OCI-LY7 (cell line): ENCODE measurements around the gene PIK3R6. TPM values are rescaled to one million over a fixed set of nuclear protein-coding genes. Genes with fewer than 3 reads are reported as not detected.

Source experiments
- BruUV-seq: library from RNA; stranded (reverse); fragments of 400-500 nt; replicated peaks from 2 replicates; lab custom pipeline; 2021; lab: Mats Ljungman, UMichigan
- CTCF ChIA-PET: fragments of 300-600 bp; sonication (Branson Sonifier 250); formaldehyde crosslinking; loops from one replicate; lab custom pipeline; 2022; ENCODE audit warnings: antibody characterized with exemption; ENCODE audit not compliant: unreplicated experiment; lab: Charles Lee
- POLR2A ChIA-PET: fragments of 300-600 bp; sonication (Branson Sonifier 250); formaldehyde crosslinking; loops from one replicate; lab custom pipeline; 2022; ENCODE audit warnings: antibody characterized with exemption; lab: Charles Lee
- DNase-seq: peaks from one replicate; pipeline ENCODE4 v3.0.0-alpha.2; 2015; ENCODE audit warnings: low spot score
- H2AFZ ChIP-seq: fragments of 200-600 bp; sonication (generic), shearing (Covaris generic); 2 replicates; pipeline ENCODE4 v1.6.1; 2014; ENCODE audit warnings: mild to moderate bottlenecking, antibody characterized with exemption, low read length, moderate library complexity
- H3K27ac ChIP-seq: fragments of 200-600 bp; sonication (generic); 2 replicates; pipeline ENCODE4 v1.5.1; 2014; ENCODE audit warnings: mixed run types, low read depth, mild to moderate bottlenecking, moderate library complexity, low read length, inconsistent platforms; ENCODE audit not compliant: poor library complexity, severe bottlenecking
- H3K36me3 ChIP-seq: fragments of 200-600 bp; sonication (generic); 2 replicates; pipeline ENCODE4 v1.6.1; 2014; ENCODE audit warnings: mild to moderate bottlenecking, antibody characterized with exemption, low read length, moderate library complexity, mixed read lengths; ENCODE audit not compliant: insufficient read depth
- H3K4me1 ChIP-seq: fragments of 200-600 bp; sonication (generic); 2 replicates; pipeline ENCODE4 v1.5.1; 2014; ENCODE audit warnings: mild to moderate bottlenecking, low read length; ENCODE audit not compliant: insufficient read depth, poor library complexity, severe bottlenecking
- H3K4me2 ChIP-seq: fragments of 200-600 bp; sonication (generic); 2 replicates; pipeline ENCODE4 v1.6.1; 2014; ENCODE audit warnings: mild to moderate bottlenecking, low read length
- H3K4me3 ChIP-seq: fragments of 200-600 bp; sonication (generic); 2 replicates; pipeline ENCODE4 v1.5.1; 2014; ENCODE audit warnings: mild to moderate bottlenecking, low read depth, low read length; ENCODE audit not compliant: poor library complexity, severe bottlenecking
- H3K79me2 ChIP-seq: fragments of 200-600 bp; sonication (generic); 2 replicates; pipeline ENCODE4 v1.6.1; 2016; ENCODE audit warnings: low read depth, mild to moderate bottlenecking, low read length, moderate library complexity, mixed read lengths; ENCODE audit not compliant: insufficient read depth
- H3K9me2 ChIP-seq: fragments of 200-600 bp; sonication (generic); 2 replicates; pipeline ENCODE4 v1.6.1; 2016; ENCODE audit warnings: mild to moderate bottlenecking, low read length, mixed read lengths; ENCODE audit not compliant: insufficient read depth
- H3K9me3 ChIP-seq: fragments of 200-600 bp; sonication (generic); 2 replicates; pipeline ENCODE4 v1.6.1; 2014; ENCODE audit warnings: mild to moderate bottlenecking, mixed run types, low read length, mixed read lengths
- H4K20me1 ChIP-seq: fragments of 200-600 bp; sonication (generic); 2 replicates; pipeline ENCODE4 v1.6.1; 2014; ENCODE audit warnings: mild to moderate bottlenecking, antibody characterized with exemption, low read length, moderate library complexity, mixed read lengths; ENCODE audit not compliant: insufficient read depth
- CTCF ChIP-seq: fragments of 200-600 bp; sonication (generic); conservative IDR thresholded peaks from 2 replicates; pipeline ENCODE4 v1.5.1; 2014; ENCODE audit warnings: mild to moderate bottlenecking, antibody characterized with exemption, low read length, moderate library complexity, mixed read lengths
- EZH2phosphoT487 ChIP-seq: fragments of 200-600 bp; sonication (generic); IDR thresholded peaks from 2 replicates; pipeline ENCODE4 v1.6.1; 2018; ENCODE audit warnings: low read depth, borderline replicate concordance, mild to moderate bottlenecking, mixed run types, antibody characterized with exemption, low read length, moderate library complexity, mixed read lengths
- intact Hi-C: fragments of 100-400 bp; cut with micrococcal nuclease; formaldehyde crosslinking; loops from one replicate; pipeline ENCODE4 v1.10.0; 2022; ENCODE audit not compliant: unreplicated experiment
- total RNA-seq, 2 experiments: library from RNA; depleted of rRNA in 1 of 2; stranded (reverse); fragments of >200 nt in 1 of 2; shearing (Covaris generic) in 1 of 2; gene quantifications; 2 replicates each; pipeline ENCODE4 v1.2.3, GENCODE V29; 2014 to 2022

PIK3R6 gene
- total RNA-seq, 2 experiments from 2014 or later: not detected

GRCh38 chr17:8801135-8801840 is 66.2 kb downstream of the PIK3R6 start:
- POLR2A ChIA-PET: no interaction called here
- Histone ChIP-seq H4K20me1 (no peaks in the 10 kb centered on the region), H3K79me2 (no peaks in the 10 kb centered on the region), H3K36me3 (no peaks in the 10 kb centered on the region), H3K4me2 (no peak overlapping the region), H3K4me1 (peaks cover 1% of the 10 kb centered on the region), H3K4me3 (no peak overlapping the region), H2AFZ (no peak overlapping the region), H3K9me3 (no peaks in the 10 kb centered on the region), H3K27ac (no peak overlapping the region), H3K9me2 (no peaks in the 10 kb centered on the region)
- BruUV-seq: no TSS peak
- CTCF ChIA-PET: interaction anchor here (0.7 kb wide), 1 partner anchor 57 kb away, joined by 3 read pairs; no protein-coding TSS in a partner anchor
- DNase-seq: no peak
- intact Hi-C loops: no loop called here
- no peak for TF ChIP-seq CTCF
- TF ChIP-seq EZH2phosphoT487: no peak

GRCh38 chr17:8800656-8801055 is 66.8 kb downstream of the PIK3R6 start:
- no peaks in the 10 kb centered on the region for H3K4me1 ChIP-seq
- intact Hi-C loops: no loop called here
- no peaks in the 10 kb centered on the region for H4K20me1 ChIP-seq
- no peaks in the 10 kb centered on the region for H3K9me2 ChIP-seq
- H3K9me3 ChIP-seq: no peaks in the 10 kb centered on the region
- no peaks in the 10 kb centered on the region for H3K36me3 ChIP-seq
- H3K79me2 ChIP-seq: no peaks in the 10 kb centered on the region
- H2AFZ ChIP-seq: no peak overlapping the region
- H3K27ac ChIP-seq: no peak overlapping the region
- no peak for TF ChIP-seq EZH2phosphoT487
- TF ChIP-seq CTCF: no peak
- no TSS peak for BruUV-seq
- ChIA-PET CTCF (interaction anchor here (0.7 kb wide), 1 partner anchor 58 kb away, joined by 3 read pairs; no protein-coding TSS in a partner anchor), POLR2A (no interaction called here)
- H3K4me3 ChIP-seq: no peak overlapping the region
- no peak for DNase-seq
- H3K4me2 ChIP-seq: no peak overlapping the region

- H3K36me3 ChIP-seq: no peaks in the 10 kb centered on the region
- ChIA-PET CTCF (no interaction called here), POLR2A (no interaction called here)
- intact Hi-C loops: no loop called here
- no peak overlapping the region for H2AFZ ChIP-seq
- no TSS peak for BruUV-seq
- H3K27ac ChIP-seq: no peak overlapping the region
- H3K4me3 ChIP-seq: no peak overlapping the region
- H3K9me3 ChIP-seq: no peaks in the 10 kb centered on the region
- no peak overlapping the region for H3K4me2 ChIP-seq
- H3K4me1 ChIP-seq: no peaks in the 10 kb centered on the region
- H3K79me2 ChIP-seq: no peaks in the 10 kb centered on the region
- H3K9me2 ChIP-seq: no peaks in the 10 kb centered on the region
- no peak for DNase-seq
- H4K20me1 ChIP-seq: no peaks in the 10 kb centered on the region
- TF ChIP-seq EZH2phosphoT487 (no peak), CTCF (no peak)
These were observed 67.8 kb downstream of the PIK3R6 start for GRCh38 chr17:8799570-8800212.
